ENCODE measurements around the gene LGR5.

GRCh38 chr12:71465796-71466195 is 26.2 kb downstream of the LGR5 start:
- TF ChIP-seq POLR2AphosphoS5 (IDR thresholded peaks at IDR 0.05) = no peak
- no peak for TF ChIP-seq CTCF (IDR thresholded peaks at IDR 0.05 in 8 of 11, conservative IDR thresholded peaks at IDR 0.05 in 3 of 11)
- no peak for TF ChIP-seq POLR2A (IDR thresholded peaks at IDR 0.05)

Data from spleen (tissue), 7 donors.